Inferior parietal cortex (tissue), 1 donor: ENCODE measurements around the gene FOXS1.

Experiments
- DNase-seq: peaks from one replicate; pipeline ENCODE4 v3.0.0-alpha.2; 2016; ENCODE audit errors: extremely low spot score

FOXS1 gene

DNA sequence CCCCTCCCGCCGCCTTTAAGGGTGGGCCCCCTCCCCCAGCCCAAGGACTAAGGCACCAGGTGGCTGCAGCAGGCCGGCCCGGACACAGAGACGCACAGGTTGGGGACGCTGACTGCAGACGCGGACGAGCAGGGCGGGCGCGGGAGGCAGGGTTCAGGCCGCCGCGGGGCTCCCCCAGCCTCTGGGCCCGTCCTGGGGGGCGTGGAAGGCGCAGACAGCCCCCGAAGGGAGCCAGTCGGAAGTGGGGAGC lies 15.7 kb upstream of the FOXS1 start:
- no peak for DNase-seq

GRCh38 chr20:31860390-31861134 lies 15.2 kb upstream of the FOXS1 start:
- no peak for DNase-seq

GRCh38 chr20:31859998-31860380 lies 14.6 kb upstream of the FOXS1 start:
- no peak for DNase-seq

DNA sequence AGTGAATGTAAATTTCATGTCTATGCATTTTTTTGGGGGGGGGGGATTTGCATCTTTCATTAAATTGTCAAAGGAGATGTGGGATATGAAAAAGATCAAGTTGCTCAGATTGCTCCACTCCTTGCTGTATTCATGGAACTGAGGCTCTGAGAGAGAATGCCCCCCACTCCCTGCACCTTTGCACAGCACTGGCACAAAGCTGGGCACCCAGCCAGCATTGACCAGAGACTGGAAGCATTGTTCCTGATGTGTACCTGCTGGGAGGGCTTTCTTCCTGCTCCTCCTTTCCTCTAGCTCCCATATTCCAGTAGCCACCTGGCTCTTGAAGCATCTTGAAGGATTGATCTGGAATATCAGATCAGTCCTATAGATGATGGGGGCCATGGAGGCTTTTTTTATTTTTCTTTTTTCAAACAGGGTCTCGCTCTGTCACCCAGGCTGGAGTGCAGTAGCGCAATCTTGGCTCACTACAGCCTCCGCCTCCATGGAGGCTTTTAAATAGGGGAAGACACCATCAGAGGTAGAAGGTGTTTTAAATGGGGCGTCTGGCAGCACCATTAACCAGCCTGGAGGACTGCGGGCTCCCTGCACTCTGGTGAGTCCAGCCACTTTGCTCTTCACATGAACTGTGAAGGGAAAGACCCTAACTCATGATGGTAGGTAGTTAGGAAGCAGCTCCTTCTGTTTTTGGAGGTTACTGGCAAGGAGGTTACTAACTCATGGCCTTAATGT lies 14.0 kb upstream of the FOXS1 start:
- DNase-seq, result no peak

GRCh38 chr20:31858760-31859083 lies 13.3 kb upstream of the FOXS1 start:
- DNase-seq, result no peak

- no peak for DNase-seq
Measured at GRCh38 chr20:31857861-31858759, 12.7 kb upstream of the FOXS1 start.

- DNase-seq, result no peak
Measured at GRCh38 chr20:31856516-31856915, 11.1 kb upstream of the FOXS1 start.

DNA sequence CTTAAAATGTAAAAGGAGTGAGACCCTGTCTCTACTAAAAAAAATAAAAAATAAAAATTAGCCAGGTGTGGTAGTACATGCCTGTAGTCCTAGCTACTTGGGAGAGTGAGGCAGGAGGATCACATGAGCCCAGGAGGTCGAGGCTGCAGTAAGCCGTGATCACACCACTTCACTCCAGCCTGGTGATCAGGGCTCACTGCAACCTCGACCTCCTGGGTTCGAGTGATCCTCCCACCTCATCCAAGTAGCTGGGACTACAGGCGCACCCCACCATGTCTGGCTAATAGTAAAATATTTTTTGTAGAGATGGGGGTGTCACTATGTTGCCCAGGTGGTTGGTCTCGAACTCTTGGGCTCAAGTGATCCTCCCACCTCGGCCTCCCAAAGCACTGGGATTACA lies 8.1 kb upstream of the FOXS1 start:
- no peak for DNase-seq

DNA sequence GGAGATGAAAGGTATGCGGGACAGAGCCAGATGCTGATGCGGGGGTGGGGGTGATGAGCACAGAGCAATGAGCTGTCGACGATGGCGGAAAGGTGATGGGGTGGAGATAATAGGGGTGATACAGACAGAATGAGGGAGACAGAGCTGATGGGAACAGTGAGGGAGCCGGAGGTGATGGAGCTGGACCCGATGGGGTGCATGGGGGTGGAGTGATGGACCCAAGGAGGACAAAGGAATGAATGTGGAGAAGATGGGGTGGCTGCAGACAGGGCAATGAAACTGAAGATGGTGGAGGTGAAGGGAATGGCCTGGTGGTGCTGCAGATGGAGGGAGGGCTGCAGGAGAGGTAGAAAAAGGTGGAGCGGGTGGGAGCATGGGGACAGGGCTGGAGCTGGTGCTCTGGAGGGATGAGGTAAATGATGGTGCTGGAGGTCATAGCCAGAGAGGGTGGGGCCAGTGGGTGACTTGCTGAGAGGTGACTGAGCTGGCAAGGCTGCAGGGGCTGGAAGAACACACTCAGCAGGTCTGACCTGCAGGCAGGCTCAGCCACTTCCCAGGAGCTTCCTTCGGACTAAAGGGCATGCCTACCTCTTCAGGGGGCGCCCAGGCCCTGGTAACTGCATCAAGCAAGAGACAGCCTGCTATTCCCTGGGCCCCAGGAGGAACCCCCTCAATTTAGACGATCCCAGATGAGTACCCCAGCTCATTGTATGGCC lies 6.0 kb upstream of the FOXS1 start:
- no peak for DNase-seq

DNA sequence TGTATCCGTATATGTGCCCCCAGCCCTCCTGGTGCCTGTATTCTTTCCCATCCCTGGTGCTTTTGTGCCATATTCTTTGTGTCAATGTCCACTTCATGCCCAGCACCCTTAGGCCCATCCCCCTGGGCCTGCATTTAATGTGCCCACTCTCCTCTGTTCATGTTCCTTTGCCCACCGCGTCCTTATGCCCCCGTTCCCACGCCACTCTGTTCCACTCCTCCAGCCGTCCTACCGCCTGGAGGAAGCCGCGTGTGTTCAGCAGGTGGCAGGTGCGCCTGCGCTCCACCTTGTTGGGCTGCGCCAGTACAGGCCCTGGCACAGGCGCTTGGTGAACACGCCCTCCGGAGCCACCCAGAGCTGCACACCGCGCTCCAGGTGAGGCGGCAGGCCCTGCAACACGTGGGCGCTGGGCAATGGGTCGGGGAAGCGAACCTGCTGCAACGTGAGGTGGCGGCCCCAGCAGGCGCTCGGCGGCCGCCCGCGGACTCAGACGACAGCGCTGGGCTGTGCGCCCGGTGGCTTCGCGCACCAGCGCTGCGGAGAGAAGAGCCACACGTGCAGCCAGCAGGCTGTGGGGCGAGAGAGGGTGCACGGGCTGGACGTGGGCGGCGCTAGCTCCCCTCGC lies 4.0 kb upstream of the FOXS1 start:
- no peak for DNase-seq

DNA sequence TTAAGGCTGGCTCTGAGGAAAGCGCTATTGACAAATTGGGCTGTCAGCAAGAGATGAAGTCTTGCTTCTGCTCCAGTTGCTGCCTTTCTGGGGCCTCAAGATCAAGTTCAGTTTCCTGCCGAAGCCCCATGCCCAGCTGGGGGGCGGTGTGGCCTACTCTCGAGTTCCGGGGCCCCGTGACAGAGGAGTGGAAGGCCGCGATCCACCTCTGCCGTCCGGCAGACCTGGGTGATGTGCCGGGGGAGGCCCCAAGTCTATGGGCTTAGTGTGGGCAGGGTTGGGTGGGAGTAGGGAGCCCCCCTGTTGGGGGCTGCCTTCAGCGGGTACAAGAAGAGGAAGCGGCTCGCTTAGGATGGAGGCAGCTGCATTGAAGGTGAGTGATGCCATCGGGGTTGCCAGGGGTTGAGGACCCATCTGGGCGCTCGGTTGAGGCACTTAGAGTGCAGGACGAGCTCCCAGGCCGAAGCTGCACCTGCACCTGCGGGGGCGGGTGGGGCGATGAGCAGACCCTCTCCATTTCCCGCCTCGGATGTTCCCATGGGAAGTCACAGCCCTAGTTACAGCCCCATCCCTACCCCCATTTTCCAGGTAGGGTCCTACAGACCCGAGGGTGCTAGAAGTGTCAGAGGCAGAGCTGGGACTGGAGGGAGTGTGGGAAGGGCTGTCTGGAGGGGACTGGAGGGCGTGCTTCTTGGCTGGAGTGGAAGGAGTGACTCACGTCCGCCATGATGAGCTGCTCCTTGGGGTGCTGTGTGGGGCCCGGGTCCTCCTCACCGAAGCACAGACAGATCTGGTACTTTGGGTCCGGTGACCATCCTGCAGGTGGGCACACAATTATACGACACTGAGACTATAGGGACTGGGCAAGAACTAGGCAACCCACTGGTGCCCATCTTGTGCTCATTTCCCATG lies 2.9 kb upstream of the FOXS1 start:
- DNase-seq, result no peak

GRCh38 chr20:31846793-31847138 lies 1.4 kb upstream of the FOXS1 start:
- no peak for DNase-seq

DNA sequence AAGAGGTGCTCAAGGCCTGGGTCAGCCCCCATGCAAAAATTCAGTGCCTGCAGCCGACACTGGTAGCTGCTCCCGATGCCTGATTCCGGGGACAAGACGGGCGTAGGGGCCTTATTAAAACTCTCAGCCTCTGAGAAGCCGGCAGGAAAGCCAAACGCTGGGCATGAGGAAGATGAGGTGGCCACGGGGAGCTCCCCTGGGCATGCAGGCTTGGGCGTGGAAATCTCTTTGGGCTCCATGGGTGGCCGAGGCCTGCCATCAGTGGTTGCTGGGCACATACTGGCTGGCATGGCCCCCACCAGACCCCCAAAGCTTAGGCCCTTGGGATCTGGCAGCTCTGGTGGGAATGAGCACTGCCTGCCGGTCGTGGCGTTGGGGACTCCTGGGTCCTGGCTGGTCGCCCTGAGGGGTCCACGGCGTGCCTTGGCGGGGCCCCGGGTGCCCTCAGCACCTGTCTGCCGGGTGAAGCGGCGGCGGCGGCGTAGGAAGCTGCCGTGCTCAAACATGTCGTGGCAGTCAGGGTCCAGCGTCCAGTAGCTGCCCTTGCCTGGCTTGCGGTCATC lies 586 bp downstream of the FOXS1 start:
- DNase-seq, result no peak

DNA sequence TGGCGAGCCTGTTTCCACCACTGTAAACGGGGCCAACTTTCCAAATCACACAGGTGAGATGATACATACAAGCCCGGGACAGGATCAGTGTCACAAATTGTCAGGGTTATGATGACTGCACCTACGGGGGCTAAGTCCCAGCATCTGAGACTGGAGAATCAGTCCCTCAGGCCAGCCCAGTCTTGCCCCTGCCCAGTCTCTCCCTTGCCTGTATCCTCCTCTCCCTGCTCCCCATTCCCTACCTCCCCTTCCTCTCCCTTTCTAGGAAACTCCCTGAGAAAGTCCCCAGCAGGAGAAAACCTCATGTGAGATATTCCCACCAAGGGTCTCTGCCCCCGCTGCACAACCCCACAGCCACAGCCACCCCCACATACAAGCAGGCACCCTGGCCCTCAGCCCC lies 1.5 kb downstream of the FOXS1 start:
- DNase-seq, result no peak

DNA sequence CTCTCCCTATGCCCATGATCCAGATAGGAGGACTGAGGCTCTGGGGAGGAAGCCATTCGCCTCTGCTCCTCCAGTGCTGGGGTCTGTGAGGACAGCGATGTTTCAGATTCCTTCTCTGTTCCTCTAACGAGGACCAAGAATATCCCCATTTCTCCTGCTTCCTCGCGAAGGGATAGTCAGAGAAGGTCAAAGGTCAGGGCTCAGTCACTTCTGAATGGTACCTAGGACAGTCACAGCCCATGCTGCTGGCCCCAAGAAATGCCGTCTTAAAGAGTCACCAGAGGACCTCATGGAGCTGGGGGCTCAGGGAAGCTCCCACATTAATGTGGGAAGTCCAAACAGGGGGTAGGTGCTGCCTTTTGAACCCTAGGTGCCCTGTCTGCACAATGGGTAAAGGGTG lies 2.1 kb downstream of the FOXS1 start:
- no peak for DNase-seq

DNA sequence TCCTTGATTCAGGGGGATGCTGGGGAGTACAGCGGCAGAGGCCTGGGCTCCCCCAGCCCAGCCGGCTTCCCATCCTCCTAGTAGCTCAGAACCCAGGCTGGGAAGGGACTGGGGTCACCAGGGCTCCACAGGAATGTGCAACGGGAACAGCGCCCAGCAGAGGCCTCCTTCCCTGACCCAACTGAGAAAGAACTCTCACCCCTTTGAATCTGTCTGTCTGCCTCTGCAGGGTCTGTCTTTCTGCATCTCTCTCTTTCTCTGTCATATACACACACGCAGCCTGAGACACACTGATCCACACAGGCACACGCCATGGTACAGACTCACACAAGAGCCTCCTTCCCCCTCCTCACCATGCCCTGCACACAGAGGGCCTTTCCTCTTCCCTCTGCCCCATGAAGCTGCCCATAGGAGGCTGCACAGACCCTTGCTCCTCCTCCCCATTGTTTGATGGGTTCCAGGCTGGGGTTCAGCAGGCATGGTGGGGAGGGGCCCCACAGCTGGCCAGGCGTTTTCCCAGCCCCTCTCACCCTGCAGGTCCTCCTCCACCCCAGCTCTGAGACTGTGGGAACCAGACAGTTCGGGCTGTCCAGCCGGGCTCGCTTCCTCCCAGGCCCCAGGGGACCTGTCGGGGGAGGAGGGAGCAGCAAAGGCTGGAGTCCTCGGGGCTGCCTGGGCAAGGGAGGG lies 2.8 kb downstream of the FOXS1 start:
- no peak for DNase-seq

- DNase-seq, result no peak
Measured at GRCh38 chr20:31841928-31842327, 3.5 kb downstream of the FOXS1 start.

DNA sequence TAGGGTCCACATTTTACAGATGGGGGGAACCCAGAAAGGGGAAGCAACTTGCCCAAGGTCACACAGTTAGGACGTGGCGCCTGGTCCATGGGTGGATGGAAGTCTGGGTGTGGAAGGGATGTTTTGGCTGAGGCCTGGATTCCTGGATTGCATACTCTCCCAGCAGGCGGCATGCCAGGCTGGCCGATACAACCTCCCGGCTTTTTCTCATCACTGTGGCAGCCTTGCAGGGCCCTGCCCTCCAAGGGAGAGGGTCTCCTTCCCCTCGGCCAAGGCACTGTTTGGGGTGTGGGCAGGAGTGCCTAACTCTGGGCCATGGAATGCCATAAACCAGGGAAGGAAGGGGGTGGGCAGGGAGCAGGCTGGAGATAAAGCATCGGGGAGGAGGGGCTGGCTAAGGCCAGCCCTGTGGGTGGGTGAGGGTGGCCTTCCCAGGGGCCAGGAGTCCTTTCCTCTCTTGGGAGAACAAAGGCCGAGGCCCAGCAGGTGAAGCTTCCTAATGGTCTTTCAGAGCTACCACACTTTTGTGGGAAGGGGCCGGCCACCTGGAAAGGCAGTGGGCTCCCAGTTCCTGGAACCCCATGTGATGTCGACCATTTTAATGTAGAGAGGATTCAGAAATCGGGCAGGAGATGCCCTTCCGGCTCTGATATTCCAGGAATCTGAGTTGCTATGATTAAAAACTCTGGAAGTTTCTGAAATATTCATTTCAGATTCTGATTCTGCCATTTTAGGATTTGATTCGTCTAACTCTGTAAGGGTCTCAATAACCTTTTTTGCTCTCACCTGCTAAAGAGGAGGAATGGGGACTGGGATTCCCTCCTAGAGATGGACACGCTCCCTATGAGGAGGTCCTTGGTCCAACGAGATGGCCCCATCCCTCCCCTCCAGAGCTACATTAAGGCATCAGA lies 4.2 kb downstream of the FOXS1 start:
- DNase-seq, result no peak
